Mucosa of gallbladder (tissue), 1 donor: ENCODE results near the gene STARD8. TPM values are rescaled to one million over a fixed set of nuclear protein-coding genes. Genes with fewer than 3 reads are reported as not detected.
A peak's percentile ranks its signal among the peaks of the same experiment; 100 is the strongest.
"Not testable (repeated sequence)": the region's sequence is repeated elsewhere in the genome, so short reads cannot be mapped to it uniquely, and the experiment has no call there.

Experiments used
- DNase-seq: peaks from one replicate; pipeline ENCODE4 v3.0.0-alpha.2; 2020; ENCODE audit warnings: low spot score
- total RNA-seq: library from RNA; stranded (reverse); gene quantifications from one replicate; pipeline ENCODE4 v1.2.1, GENCODE V29; 2021
- donor health status: DM: no; HTN: no; CAD: no.

The STARD8 gene
- total RNA-seq = 6.1 TPM

- DNase-seq = no peak
Measured at GRCh38 chrX:68647156-68647957, at the start of gene STARD8. Gene STARD8, plus strand, starts transcription at chrX:68647666. Its CDS starts 217 bp downstream, at chrX:68647883.

- no peak for DNase-seq
Measured at GRCh38 chrX:68598841-68599240, 48.6 kb upstream of the STARD8 start.

- DNase-seq = no peak
Measured at GRCh38 chrX:68599256-68600152, 48.0 kb upstream of the STARD8 start.

- DNase-seq = not testable (repeated sequence)
Measured at GRCh38 chrX:68604216-68604615, 43.2 kb upstream of the STARD8 start.

- not testable (repeated sequence) for DNase-seq
Measured at GRCh38 chrX:68614733-68615132, 32.7 kb upstream of the STARD8 start.

- no peak for DNase-seq
Measured at GRCh38 chrX:68627986-68628385, 19.5 kb upstream of the STARD8 start.

- DNase-seq = not testable (repeated sequence)
Measured at GRCh38 chrX:68629936-68630335, 17.5 kb upstream of the STARD8 start.

- no peak for DNase-seq
Measured at GRCh38 chrX:68631336-68631735, 16.1 kb upstream of the STARD8 start.

- no peak for DNase-seq
Measured at GRCh38 chrX:68632491-68632890, 15.0 kb upstream of the STARD8 start.

- no peak for DNase-seq
Measured at GRCh38 chrX:68633981-68634380, 13.5 kb upstream of the STARD8 start.

- DNase-seq = no peak
Measured at GRCh38 chrX:68634649-68635227, 12.7 kb upstream of the STARD8 start.

- no peak for DNase-seq
Measured at GRCh38 chrX:68640661-68641060, 6.8 kb upstream of the STARD8 start.

GRCh38 chrX:68644861-68645260 lies 2.6 kb upstream of the STARD8 start:
- no peak for DNase-seq

- DNase-seq = no peak
Measured at GRCh38 chrX:68646421-68646820, 1.0 kb upstream of the STARD8 start.

GRCh38 chrX:68648960-68649359 lies 1.5 kb downstream of the STARD8 start:
- DNase-seq = no peak

GRCh38 chrX:68650491-68650890 lies 3.0 kb downstream of the STARD8 start:
- DNase-seq = no peak

- no peak for DNase-seq
Measured at GRCh38 chrX:68651110-68651509, 3.6 kb downstream of the STARD8 start.

- no peak for DNase-seq
Measured at GRCh38 chrX:68652326-68653170, 5.1 kb downstream of the STARD8 start.

GRCh38 chrX:68654693-68655092 lies 7.2 kb downstream of the STARD8 start:
- no peak for DNase-seq

- not testable (repeated sequence) for DNase-seq
Measured at GRCh38 chrX:68656473-68656872, 9.0 kb downstream of the STARD8 start.

GRCh38 chrX:68658530-68658929 lies 11.1 kb downstream of the STARD8 start:
- peak; percentile 15 for DNase-seq
